ENCODE results near the gene CAPN7.

DNA sequence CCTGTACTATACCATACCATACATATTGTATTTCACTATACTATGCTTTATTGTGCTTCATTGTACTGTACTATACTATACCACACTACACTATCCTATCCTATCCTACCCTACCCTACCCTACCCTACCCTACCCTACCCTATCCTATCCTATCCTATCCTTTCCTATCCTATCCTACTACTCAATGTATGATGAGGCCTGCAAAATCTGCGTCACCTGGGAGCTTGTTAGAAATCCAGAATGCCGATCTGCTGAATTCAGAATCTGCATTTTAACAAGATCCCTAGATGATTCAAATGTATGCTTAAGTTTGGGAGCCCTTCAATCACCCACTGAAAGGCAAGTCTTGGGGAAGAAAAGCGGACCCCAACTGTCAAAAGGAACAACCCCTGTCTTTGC is 45.4 kb upstream of the CAPN7 start:
- TF ChIP-seq ZFP30 (CRISPR knock-in tag; IDR thresholded peaks at IDR 0.05), result no peak
- no peak for TF ChIP-seq CSDC2 (CRISPR knock-in tag; IDR thresholded peaks at IDR 0.05)
- no peak for TF ChIP-seq ZNF70 (CRISPR knock-in tag; IDR thresholded peaks at IDR 0.05)
- TF ChIP-seq, protein P1, sequence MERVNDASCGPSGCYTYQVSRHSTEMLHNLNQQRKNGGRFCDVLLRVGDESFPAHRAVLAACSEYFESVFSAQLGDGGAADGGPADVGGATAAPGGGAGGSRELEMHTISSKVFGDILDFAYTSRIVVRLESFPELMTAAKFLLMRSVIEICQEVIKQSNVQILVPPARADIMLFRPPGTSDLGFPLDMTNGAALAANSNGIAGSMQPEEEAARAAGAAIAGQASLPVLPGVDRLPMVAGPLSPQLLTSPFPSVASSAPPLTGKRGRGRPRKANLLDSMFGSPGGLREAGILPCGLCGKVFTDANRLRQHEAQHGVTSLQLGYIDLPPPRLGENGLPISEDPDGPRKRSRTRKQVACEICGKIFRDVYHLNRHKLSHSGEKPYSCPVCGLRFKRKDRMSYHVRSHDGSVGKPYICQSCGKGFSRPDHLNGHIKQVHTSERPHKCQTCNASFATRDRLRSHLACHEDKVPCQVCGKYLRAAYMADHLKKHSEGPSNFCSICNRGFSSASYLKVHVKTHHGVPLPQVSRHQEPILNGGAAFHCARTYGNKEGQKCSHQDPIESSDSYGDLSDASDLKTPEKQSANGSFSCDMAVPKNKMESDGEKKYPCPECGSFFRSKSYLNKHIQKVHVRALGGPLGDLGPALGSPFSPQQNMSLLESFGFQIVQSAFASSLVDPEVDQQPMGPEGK (CRISPR knock-in tag; IDR thresholded peaks at IDR 0.05; ENCODE audit: borderline replicate concordance), result no peak
- no peak for TF ChIP-seq BACH2 (CRISPR knock-in tag; IDR thresholded peaks at IDR 0.05; ENCODE audit: borderline replicate concordance)
- TF ChIP-seq OSR1 (CRISPR knock-in tag; IDR thresholded peaks at IDR 0.05), result no peak
- TF ChIP-seq ZNF8 (CRISPR knock-in tag; IDR thresholded peaks at IDR 0.05), result no peak
- TF ChIP-seq ZFP3 (CRISPR knock-in tag; IDR thresholded peaks at IDR 0.05), result no peak
- TF ChIP-seq, protein P2, sequence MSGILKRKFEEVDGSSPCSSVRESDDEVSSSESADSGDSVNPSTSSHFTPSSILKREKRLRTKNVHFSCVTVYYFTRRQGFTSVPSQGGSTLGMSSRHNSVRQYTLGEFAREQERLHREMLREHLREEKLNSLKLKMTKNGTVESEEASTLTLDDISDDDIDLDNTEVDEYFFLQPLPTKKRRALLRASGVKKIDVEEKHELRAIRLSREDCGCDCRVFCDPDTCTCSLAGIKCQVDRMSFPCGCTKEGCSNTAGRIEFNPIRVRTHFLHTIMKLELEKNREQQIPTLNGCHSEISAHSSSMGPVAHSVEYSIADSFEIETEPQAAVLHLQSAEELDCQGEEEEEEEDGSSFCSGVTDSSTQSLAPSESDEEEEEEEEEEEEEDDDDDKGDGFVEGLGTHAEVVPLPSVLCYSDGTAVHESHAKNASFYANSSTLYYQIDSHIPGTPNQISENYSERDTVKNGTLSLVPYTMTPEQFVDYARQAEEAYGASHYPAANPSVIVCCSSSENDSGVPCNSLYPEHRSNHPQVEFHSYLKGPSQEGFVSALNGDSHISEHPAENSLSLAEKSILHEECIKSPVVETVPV (CRISPR knock-in tag; IDR thresholded peaks at IDR 0.05), result no peak

All from SK-N-SH treated with all-trans-retinoic acid at 6 μM for 48 hours (cell line).